IgD-negative memory B cell (primary cell): Measurements from ENCODE around the gene BMS1. TPM values are rescaled to one million over a fixed set of nuclear protein-coding genes. Genes with fewer than 3 reads are reported as not detected.
"Not testable (repeated sequence)": the region's sequence is repeated elsewhere in the genome, so short reads cannot be mapped to it uniquely, and the experiment has no call there.

ENCODE experiments used
- H3K27ac Mint-ChIP-seq, 3 donors: one replicate each; pipeline ENCODE4 v1.8.0; 2020 to 2022; ENCODE audit warnings: mild to moderate bottlenecking in 3 of 3, mixed read lengths in 3 of 3, moderate library complexity in 1 of 3
- H3K27me3 Mint-ChIP-seq: one replicate; pipeline ENCODE4 v1.8.0; 2021; ENCODE audit warnings: mixed read lengths
- H3K36me3 Mint-ChIP-seq: one replicate; pipeline ENCODE4 v1.8.0; 2020; ENCODE audit warnings: mild to moderate bottlenecking, mixed read lengths
- H3K4me1 Mint-ChIP-seq, 3 donors: one replicate each; pipeline ENCODE4 v1.8.0; 2020 to 2022; ENCODE audit warnings: mixed read lengths in 3 of 3, mild to moderate bottlenecking in 1 of 3
- H3K4me3 Mint-ChIP-seq, 4 donors: one replicate each; pipeline ENCODE4 v1.8.0; 2020 to 2022; ENCODE audit warnings: mild to moderate bottlenecking in 4 of 4, mixed read lengths in 4 of 4, moderate library complexity in 3 of 4
- H3K9me3 Mint-ChIP-seq, 3 donors: one replicate each; pipeline ENCODE4 v1.8.0; 2020 to 2021; ENCODE audit warnings: mixed read lengths in 3 of 3, mild to moderate bottlenecking in 1 of 3
- polyA plus RNA-seq: library from polyadenylated mRNA; unstranded; fragments of 300-500 nt; fragmentation: Illumina TruSeq; gene quantifications from one replicate; pipeline ENCODE4 v1.2.3, GENCODE V29; 2021

The BMS1 gene
- polyA plus RNA-seq, result 12.4 TPM

- H3K27ac Mint-ChIP-seq, result peak within 1 kb of the TSS; percentile 56 to 96 (median 78)
- peak within 1 kb of the TSS; percentile 94 to 99 (median 94) for H3K4me3 Mint-ChIP-seq
- H3K27me3 Mint-ChIP-seq, result peaks cover 2% of the 10 kb centered on the region
- peaks cover 11 to 27% (median 16%) of the 10 kb centered on the region in 3 donors for H3K4me1 Mint-ChIP-seq
- no peaks in the 10 kb centered on the region for H3K36me3 Mint-ChIP-seq
- no peaks in the 10 kb centered on the region for H3K9me3 Mint-ChIP-seq
Observed at GRCh38 chr10:42782446-42783180, at the start of gene BMS1. Gene BMS1 (plus strand): TSS chr10:42782795. CDS start chr10:42784395, 1,600 bp downstream.

GRCh38 chr10:42734536-42734935 is 48.1 kb upstream of the BMS1 start:
- Mint-ChIP-seq H3K36me3 (no peaks in the 10 kb centered on the region), H3K4me3 (no peak overlapping the region), H3K27me3 (peaks cover 1% of the 10 kb centered on the region), H3K9me3 (peaks cover 0 to 2% (median 0%) of the 10 kb centered on the region in 3 donors), H3K4me1 (no peaks in the 10 kb centered on the region), H3K27ac (no peak overlapping the region)

- Mint-ChIP-seq H3K9me3 (peaks cover 6 to 17% (median 14%) of the 10 kb centered on the region in 3 donors), H3K4me1 (no peaks in the 10 kb centered on the region), H3K27ac (no peak overlapping the region), H3K4me3 (no peak overlapping the region), H3K36me3 (peaks cover 3% of the 10 kb centered on the region), H3K27me3 (no peaks in the 10 kb centered on the region)
Observed at GRCh38 chr10:42738679-42739078, 43.9 kb upstream of the BMS1 start.

GRCh38 chr10:42741536-42741935 is 41.1 kb upstream of the BMS1 start:
- not testable (repeated sequence) for H3K36me3 Mint-ChIP-seq, H3K27ac Mint-ChIP-seq, H3K4me1 Mint-ChIP-seq, H3K4me3 Mint-ChIP-seq, H3K27me3 Mint-ChIP-seq
- peaks cover 4 to 17% (median 17%) of the 10 kb centered on the region in 3 donors for H3K9me3 Mint-ChIP-seq

DNA sequence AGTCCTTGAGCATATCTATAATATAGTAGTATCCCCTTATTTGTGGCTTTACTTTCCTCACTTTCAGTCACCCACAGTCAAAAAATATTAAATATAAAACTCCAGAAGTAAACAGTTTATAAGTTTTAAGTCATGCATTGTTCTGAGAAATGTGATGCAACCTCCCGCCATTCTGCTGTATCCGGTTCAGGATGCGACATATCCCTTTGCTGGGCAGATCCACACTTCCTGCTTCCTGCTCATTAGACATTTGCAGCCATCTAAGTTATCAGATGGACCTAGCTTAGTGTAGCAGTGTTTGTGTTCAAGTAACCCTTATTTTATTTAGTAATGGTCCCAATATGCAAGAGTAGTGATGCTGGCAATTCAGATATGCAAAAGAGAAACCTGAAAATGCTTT is 38.9 kb upstream of the BMS1 start:
- Mint-ChIP-seq H3K27me3 (no peaks in the 10 kb centered on the region), H3K9me3 (peaks cover 4 to 17% (median 17%) of the 10 kb centered on the region in 3 donors), H3K36me3 (peaks cover 3% of the 10 kb centered on the region), H3K4me3 (no peak overlapping the region), H3K4me1 (no peaks in the 10 kb centered on the region), H3K27ac (no peak overlapping the region)

GRCh38 chr10:42744134-42744701 is 38.4 kb upstream of the BMS1 start:
- H3K4me3 Mint-ChIP-seq, result no peak overlapping the region

DNA sequence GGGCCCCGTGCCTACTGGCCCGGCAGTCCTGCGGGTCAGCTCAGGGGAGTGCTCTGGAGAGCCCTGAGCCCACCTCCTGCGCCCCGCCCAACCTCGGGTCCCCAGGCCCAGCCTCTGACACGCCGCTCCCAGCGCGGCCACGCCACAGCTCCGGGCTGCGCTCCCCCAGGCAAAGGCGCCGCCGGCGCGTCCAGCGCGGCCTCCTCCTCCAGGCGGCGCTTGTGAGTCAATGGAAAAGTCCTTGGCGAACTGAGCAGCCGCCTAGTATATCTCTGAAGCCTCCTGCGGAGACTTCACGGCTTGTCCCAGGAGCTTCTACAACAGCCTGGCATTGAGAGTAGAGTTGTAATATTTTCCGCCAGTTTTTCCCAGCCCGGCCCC is 29.5 kb upstream of the BMS1 start:
- Mint-ChIP-seq H3K4me3 (peak overlapping the region; percentile 76 to 88 (median 82)), H3K36me3 (no peaks in the 10 kb centered on the region), H3K4me1 (peaks cover 0 to 3% (median 2%) of the 10 kb centered on the region in 3 donors), H3K27me3 (peaks cover 56% of the 10 kb centered on the region), H3K27ac (no peak overlapping the region), H3K9me3 (no peaks in the 10 kb centered on the region)

More at GRCh38 chr10:42744134-42744701, 38.4 kb upstream of the BMS1 start:
- no peaks in the 10 kb centered on the region for H3K4me1 Mint-ChIP-seq
- no peak overlapping the region for H3K27ac Mint-ChIP-seq
- peaks cover 1% of the 10 kb centered on the region for H3K27me3 Mint-ChIP-seq
- H3K36me3 Mint-ChIP-seq, result peaks cover 3% of the 10 kb centered on the region
- H3K9me3 Mint-ChIP-seq, result peaks cover 4 to 17% (median 17%) of the 10 kb centered on the region in 3 donors

DNA sequence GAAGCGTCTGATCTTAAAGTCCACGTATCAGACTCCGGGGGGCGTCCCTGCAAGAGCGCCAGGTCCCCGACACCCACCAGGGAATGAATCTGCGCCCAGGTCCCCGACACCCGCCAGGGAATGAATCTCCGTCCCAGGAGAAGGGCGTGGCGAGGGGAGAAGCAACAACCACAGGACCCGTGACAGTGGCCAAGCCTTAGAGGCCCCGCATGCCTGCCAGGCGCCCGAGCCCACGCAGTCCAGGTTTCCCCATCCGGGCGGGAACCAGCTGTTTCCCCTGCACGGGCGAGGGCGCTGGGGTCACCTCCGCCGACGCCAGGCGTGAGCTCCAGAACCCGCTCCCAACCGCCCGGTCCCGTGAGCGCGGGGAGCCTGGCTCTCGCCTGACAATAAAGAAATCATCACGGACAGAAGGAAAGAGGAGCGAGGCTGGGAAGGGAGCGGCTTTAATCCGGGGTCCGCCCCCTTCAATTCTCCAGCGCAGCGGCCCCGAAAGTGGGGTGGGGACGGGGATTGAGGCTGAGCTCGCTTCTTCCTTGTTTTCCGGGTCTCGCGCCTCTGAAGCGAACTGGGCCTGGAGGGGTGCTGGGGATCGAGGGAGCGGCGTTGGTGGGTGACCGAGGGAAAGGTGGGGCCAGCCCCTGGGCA is 29.0 kb upstream of the BMS1 start:
- Mint-ChIP-seq H3K4me3 (peak overlapping the region; percentile 76 to 88 (median 82)), H3K4me1 (peaks cover 0 to 3% (median 2%) of the 10 kb centered on the region in 3 donors), H3K27ac (peak overlapping the region in 1 of 3 donors; percentile 13), H3K9me3 (peaks cover 0 to 1% (median 0%) of the 10 kb centered on the region in 3 donors), H3K36me3 (no peaks in the 10 kb centered on the region), H3K27me3 (peaks cover 58% of the 10 kb centered on the region)

GRCh38 chr10:42754155-42755027 is 28.2 kb upstream of the BMS1 start:
- Mint-ChIP-seq H3K27ac (peak overlapping the region in 1 of 3 donors; percentile 13), H3K36me3 (no peaks in the 10 kb centered on the region), H3K4me1 (peaks cover 0 to 3% (median 2%) of the 10 kb centered on the region in 3 donors), H3K4me3 (peak overlapping the region; percentile 76 to 88 (median 80)), H3K9me3 (peaks cover 2 to 4% (median 3%) of the 10 kb centered on the region in 3 donors), H3K27me3 (peaks cover 60% of the 10 kb centered on the region)

DNA sequence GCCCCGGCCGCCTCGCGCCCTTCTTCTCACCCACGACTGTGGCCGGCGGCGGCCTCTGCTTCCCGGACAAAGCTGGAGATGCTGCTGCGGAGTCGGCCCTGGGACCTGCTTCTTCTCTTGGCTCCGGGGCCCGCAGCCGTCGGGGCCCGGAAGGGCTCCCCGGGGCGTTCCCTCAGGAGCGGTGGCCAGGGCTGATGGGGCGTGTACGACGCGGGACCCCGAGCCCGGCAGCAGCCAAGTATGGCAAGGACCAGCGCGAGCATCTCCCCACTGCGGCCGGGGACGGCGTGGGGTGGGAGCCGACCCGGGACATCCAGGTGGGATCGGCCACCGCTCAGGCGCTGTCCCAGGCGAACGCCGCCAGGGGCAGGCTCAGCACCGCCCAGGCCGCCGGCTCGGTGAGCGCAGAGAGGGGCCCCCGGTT is 27.6 kb upstream of the BMS1 start:
- Mint-ChIP-seq H3K9me3 (peaks cover 2 to 5% (median 5%) of the 10 kb centered on the region in 3 donors), H3K27ac (no peak overlapping the region), H3K4me3 (peak overlapping the region in 2 of 4 donors; percentile 63 to 72), H3K4me1 (peaks cover 0 to 3% (median 2%) of the 10 kb centered on the region in 3 donors), H3K36me3 (no peaks in the 10 kb centered on the region), H3K27me3 (peaks cover 56% of the 10 kb centered on the region)

DNA sequence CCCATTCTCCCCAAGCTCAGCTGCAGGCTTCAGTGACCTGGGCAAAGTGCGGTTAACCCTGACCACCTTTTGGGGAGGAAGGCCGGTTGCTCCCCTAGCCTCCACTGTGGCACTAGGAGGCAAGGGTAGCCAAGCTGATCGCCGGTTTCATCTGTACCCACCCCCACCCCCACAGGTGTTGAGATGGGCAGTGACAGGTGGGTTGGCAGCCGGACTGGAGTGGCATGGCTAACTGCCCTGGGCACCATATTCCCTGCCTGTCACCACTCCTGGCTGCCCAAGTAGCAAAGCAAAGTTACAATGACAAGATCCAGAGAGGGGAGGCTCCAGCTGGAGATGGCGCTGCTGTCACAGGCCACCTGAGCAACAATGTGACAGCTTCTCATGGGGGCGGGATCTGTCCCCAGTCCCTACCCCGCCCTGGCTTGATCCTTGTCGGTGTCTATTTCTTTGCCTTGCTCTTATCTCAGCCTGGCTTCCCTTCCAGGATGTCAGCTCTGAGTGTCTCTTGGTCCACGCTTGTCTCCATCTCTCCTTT is 27.0 kb upstream of the BMS1 start:
- H3K4me3 Mint-ChIP-seq, result peak overlapping the region; percentile 50 to 85 (median 70)

GRCh38 chr10:42767906-42768305 is 14.7 kb upstream of the BMS1 start:
- peaks cover 17% of the 10 kb centered on the region for H3K27me3 Mint-ChIP-seq
- H3K4me1 Mint-ChIP-seq, result no peaks in the 10 kb centered on the region
- H3K9me3 Mint-ChIP-seq, result peaks cover 0 to 11% (median 4%) of the 10 kb centered on the region in 3 donors
- H3K36me3 Mint-ChIP-seq, result peaks cover 5% of the 10 kb centered on the region
- no peak overlapping the region for H3K4me3 Mint-ChIP-seq
- no peak overlapping the region for H3K27ac Mint-ChIP-seq

More for the DNA sequence above, 27.0 kb upstream of the BMS1 start:
- Mint-ChIP-seq H3K27me3 (peaks cover 58% of the 10 kb centered on the region), H3K27ac (no peak overlapping the region), H3K36me3 (no peaks in the 10 kb centered on the region), H3K4me1 (peaks cover 0 to 3% (median 2%) of the 10 kb centered on the region in 3 donors), H3K9me3 (peaks cover 2 to 9% (median 5%) of the 10 kb centered on the region in 3 donors)

DNA sequence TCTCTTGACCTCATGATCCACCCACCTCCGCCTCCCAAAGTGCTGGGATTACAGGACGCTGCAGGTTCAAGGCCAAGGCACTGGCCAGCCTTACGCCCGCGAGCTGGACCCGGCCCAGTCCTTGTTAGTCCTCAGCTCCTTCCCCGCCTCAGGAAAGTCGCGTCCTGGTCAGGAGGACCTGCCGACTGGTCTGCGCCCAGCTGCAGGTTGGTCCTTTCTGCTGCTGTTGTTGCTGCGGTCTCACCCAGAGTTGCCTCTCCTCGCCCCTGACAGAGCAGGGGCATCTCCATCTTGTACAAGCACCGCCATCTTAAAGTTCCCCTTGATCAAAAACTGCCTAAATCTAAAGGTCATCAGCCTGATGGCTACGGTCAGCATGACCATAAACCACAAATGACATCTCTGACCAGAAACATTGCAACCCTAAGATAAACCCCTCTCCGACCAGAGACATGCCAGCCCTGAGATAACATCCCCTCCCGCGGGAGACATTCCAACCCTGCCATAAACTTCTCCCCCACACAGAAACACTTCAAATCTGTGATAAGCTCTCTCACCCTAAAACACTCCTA is 13.9 kb upstream of the BMS1 start:
- no peak overlapping the region for H3K27ac Mint-ChIP-seq
- peaks cover 15% of the 10 kb centered on the region for H3K27me3 Mint-ChIP-seq
- no peaks in the 10 kb centered on the region for H3K4me1 Mint-ChIP-seq
- H3K4me3 Mint-ChIP-seq, result no peak overlapping the region
- peaks cover 0 to 11% (median 4%) of the 10 kb centered on the region in 3 donors for H3K9me3 Mint-ChIP-seq
- H3K36me3 Mint-ChIP-seq, result peaks cover 5% of the 10 kb centered on the region

DNA sequence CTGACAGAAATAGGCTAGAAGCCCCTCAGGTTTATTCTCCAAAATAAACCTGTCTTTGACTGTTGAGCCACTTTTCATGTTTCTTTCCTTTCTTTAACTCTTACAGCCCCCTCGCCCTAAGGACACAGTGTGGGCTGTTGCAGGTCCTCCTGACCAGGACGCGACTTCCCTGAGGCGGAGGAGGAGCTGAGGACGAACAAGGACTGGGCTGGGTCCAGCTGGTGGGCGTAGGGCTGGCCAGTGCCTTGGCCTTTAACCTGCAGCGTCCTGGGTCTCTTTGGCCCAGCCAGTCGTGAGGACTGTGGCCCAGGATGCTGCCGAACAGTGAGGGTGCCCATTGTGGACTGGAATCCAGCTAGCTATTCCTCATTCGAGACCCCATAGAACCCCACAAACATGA is 13.4 kb upstream of the BMS1 start:
- H3K4me1 Mint-ChIP-seq, result no peaks in the 10 kb centered on the region
- H3K4me3 Mint-ChIP-seq, result no peak overlapping the region
- H3K9me3 Mint-ChIP-seq, result peaks cover 0 to 11% (median 4%) of the 10 kb centered on the region in 3 donors
- H3K36me3 Mint-ChIP-seq, result peaks cover 4% of the 10 kb centered on the region
- peaks cover 14% of the 10 kb centered on the region for H3K27me3 Mint-ChIP-seq
- H3K27ac Mint-ChIP-seq, result no peak overlapping the region
